NCI-H1092 (cell line): ENCODE data around the gene ZNF624.

Source experiments
- DNase-seq: peaks from one replicate; lab custom pipeline; 2025; lab: John Stamatoyannopoulos, UW

ZNF624 gene

GRCh38 chr17:16593356-16594102 lies 60.1 kb downstream of the ZNF624 start:
- no peak for DNase-seq

GRCh38 chr17:16589097-16589969 lies 64.3 kb downstream of the ZNF624 start:
- DNase-seq, result peak; percentile 79

- DNase-seq, result no peak
Measured at GRCh38 chr17:16585796-16586195, 67.9 kb downstream of the ZNF624 start.

GRCh38 chr17:16584273-16584995 lies 69.2 kb downstream of the ZNF624 start:
- peak; percentile 81 for DNase-seq

- DNase-seq, result no peak
Measured at GRCh38 chr17:16583781-16584180, 69.9 kb downstream of the ZNF624 start.

- no peak for DNase-seq
Measured at GRCh38 chr17:16573466-16573865, 80.2 kb downstream of the ZNF624 start.
